Panc1 (cell line): ENCODE measurements around the gene ANAPC5. TPM values are rescaled to one million over a fixed set of nuclear protein-coding genes. Genes with fewer than 3 reads are reported as not detected.

Experiments used
- ATAC-seq: fragments of 200-7000 bp; cut with Tn5 transposase; 2 replicates; pipeline ENCODE4 v1.9.1; 2020; ENCODE audit warnings: mild to moderate bottlenecking, moderate library complexity
- BruUV-seq: library from RNA; stranded (reverse); fragments of 400-500 nt; replicated peaks from 2 replicates; lab custom pipeline; 2021; lab: Mats Ljungman, UMichigan
- CTCF ChIA-PET: fragments of 300-600 bp; sonication (Branson Sonifier 250); formaldehyde crosslinking; loops from one replicate; lab custom pipeline; 2022; ENCODE audit warnings: antibody characterized with exemption; lab: Charles Lee
- POLR2A ChIA-PET: fragments of 300-600 bp; sonication (Branson Sonifier 250); formaldehyde crosslinking; loops from one replicate; lab custom pipeline; 2022; ENCODE audit warnings: antibody characterized with exemption; lab: Charles Lee
- DNase-seq: peaks from one replicate; pipeline ENCODE4 v3.0.0-alpha.2; 2010; ENCODE audit warnings: low read depth, low spot score
- H3K27ac ChIP-seq: 2 replicates; pipeline ENCODE4 v1.5.1; 2011; ENCODE audit warnings: mild to moderate bottlenecking, low read length, inconsistent platforms
- H3K27me3 ChIP-seq: fragments of 200-500 bp; sonication (Bioruptor generic); 2 replicates; pipeline ENCODE4 v1.6.0; 2014; ENCODE audit warnings: low read length, inconsistent platforms; ENCODE audit not compliant: control insufficient read depth, insufficient read depth
- H3K36me3 ChIP-seq: fragments of 200-500 bp; sonication (Bioruptor generic); 2 replicates; pipeline ENCODE4 v1.5.1; 2014; ENCODE audit warnings: inconsistent platforms, mild to moderate bottlenecking, low read length, moderate library complexity; ENCODE audit not compliant: control insufficient read depth, insufficient read depth
- H3K4me1 ChIP-seq: 2 replicates; pipeline ENCODE4 v1.5.1; 2011; ENCODE audit warnings: inconsistent platforms, mild to moderate bottlenecking, low read length, moderate library complexity; ENCODE audit not compliant: control insufficient read depth, insufficient read depth
- H3K4me3 ChIP-seq, 2 experiments: 2 replicates each; pipeline ENCODE4 v1.5.1; 2011 to 2012; ENCODE audit warnings: low read depth in 2 of 2, low read length in 2 of 2, mild to moderate bottlenecking in 2 of 2, inconsistent platforms in 1 of 2, moderate library complexity in 1 of 2
- H3K9me3 ChIP-seq: fragments of 200-500 bp; sonication (Bioruptor generic); 2 replicates; pipeline ENCODE4 v1.5.1; 2014; ENCODE audit warnings: low read depth, mild to moderate bottlenecking, inconsistent platforms, low read length, moderate library complexity; ENCODE audit not compliant: control insufficient read depth, insufficient read depth
- CTCF ChIP-seq: fragments of 450-650 bp; IDR thresholded peaks from 2 replicates; pipeline ENCODE4 v1.5.1; 2017; ENCODE audit warnings: mild to moderate bottlenecking
- POLR2AphosphoS5 ChIP-seq: IDR thresholded peaks from 2 replicates; pipeline ENCODE4 v1.6.1; 2012; ENCODE audit warnings: mild to moderate bottlenecking, low read depth, low read length, moderate library complexity
- SIN3A ChIP-seq: IDR thresholded peaks from 2 replicates; pipeline ENCODE4 v1.6.1; 2012; ENCODE audit warnings: low read depth, mild to moderate bottlenecking, low read length, moderate library complexity, borderline replicate concordance; ENCODE audit not compliant: insufficient read depth
- TCF7L2 ChIP-seq: IDR thresholded peaks from 2 replicates; pipeline ENCODE4 v1.6.1; 2011; ENCODE audit warnings: mild to moderate bottlenecking, low read depth, low read length, inconsistent platforms
- in situ Hi-C: cut with HindIII; loops from 2 replicates; pipeline ENCODE4 v1.10.0; 2016; ENCODE audit warnings: low sequenced_read_pairs, low pct_unique_long_range_greater_than_20kb
- intact Hi-C: fragments of 100-400 bp; cut with micrococcal nuclease; formaldehyde crosslinking; loops from one replicate; pipeline ENCODE4 v1.10.0; 2022; ENCODE audit not compliant: unreplicated experiment
- total RNA-seq: library from RNA; stranded (reverse); gene quantifications from one replicate; pipeline ENCODE4 v1.2.1, GENCODE V29; 2021; ENCODE audit not compliant: unreplicated experiment
- TF ChIP-seq, protein P1 (sequence below), 2 experiments: IDR thresholded peaks; 2 replicates each; pipeline ENCODE4 v1.6.1; 2011 to 2012; ENCODE audit warnings: low read depth in 2 of 2, control low read depth in 1 of 2, low read length in 1 of 2, mild to moderate bottlenecking in 1 of 2, moderate library complexity in 1 of 2; ENCODE audit not compliant: insufficient read depth in 1 of 2

Gene ANAPC5
- total RNA-seq, 1 experiment from 2014 or later, result 101 TPM

GRCh38 chr12:121330195-121330594 is 22.0 kb downstream of the ANAPC5 start:
- no TSS peak for BruUV-seq
- Histone ChIP-seq H3K27ac (no peak overlapping the region), H3K36me3 (peaks cover 29% of the 10 kb centered on the region), H3K9me3 (no peaks in the 10 kb centered on the region), H3K4me1 (no peaks in the 10 kb centered on the region), H3K4me3 (no peak overlapping the region), H3K27me3 (no peaks in the 10 kb centered on the region)
- ATAC-seq (no peak), DNase-seq (no peak)
- in situ Hi-C loops (no loop called here), intact Hi-C loops (loop anchor here (5.0 kb wide), 1 partner anchor 112 kb away; no protein-coding TSS in a partner anchor)
- ChIA-PET CTCF (no interaction called here), POLR2A (no interaction called here)
- TF ChIP-seq SIN3A (no peak), CTCF (no peak), TCF7L2 (no peak), POLR2AphosphoS5 (no peak)
- TF ChIP-seq, protein P1, sequence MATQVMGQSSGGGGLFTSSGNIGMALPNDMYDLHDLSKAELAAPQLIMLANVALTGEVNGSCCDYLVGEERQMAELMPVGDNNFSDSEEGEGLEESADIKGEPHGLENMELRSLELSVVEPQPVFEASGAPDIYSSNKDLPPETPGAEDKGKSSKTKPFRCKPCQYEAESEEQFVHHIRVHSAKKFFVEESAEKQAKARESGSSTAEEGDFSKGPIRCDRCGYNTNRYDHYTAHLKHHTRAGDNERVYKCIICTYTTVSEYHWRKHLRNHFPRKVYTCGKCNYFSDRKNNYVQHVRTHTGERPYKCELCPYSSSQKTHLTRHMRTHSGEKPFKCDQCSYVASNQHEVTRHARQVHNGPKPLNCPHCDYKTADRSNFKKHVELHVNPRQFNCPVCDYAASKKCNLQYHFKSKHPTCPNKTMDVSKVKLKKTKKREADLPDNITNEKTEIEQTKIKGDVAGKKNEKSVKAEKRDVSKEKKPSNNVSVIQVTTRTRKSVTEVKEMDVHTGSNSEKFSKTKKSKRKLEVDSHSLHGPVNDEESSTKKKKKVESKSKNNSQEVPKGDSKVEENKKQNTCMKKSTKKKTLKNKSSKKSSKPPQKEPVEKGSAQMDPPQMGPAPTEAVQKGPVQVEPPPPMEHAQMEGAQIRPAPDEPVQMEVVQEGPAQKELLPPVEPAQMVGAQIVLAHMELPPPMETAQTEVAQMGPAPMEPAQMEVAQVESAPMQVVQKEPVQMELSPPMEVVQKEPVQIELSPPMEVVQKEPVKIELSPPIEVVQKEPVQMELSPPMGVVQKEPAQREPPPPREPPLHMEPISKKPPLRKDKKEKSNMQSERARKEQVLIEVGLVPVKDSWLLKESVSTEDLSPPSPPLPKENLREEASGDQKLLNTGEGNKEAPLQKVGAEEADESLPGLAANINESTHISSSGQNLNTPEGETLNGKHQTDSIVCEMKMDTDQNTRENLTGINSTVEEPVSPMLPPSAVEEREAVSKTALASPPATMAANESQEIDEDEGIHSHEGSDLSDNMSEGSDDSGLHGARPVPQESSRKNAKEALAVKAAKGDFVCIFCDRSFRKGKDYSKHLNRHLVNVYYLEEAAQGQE (IDR thresholded peaks at IDR 0.05; ENCODE audit: insufficient read depth in 1 of 2, low read depth in 2 of 2, low read length in 1 of 2), result no peak

DNA sequence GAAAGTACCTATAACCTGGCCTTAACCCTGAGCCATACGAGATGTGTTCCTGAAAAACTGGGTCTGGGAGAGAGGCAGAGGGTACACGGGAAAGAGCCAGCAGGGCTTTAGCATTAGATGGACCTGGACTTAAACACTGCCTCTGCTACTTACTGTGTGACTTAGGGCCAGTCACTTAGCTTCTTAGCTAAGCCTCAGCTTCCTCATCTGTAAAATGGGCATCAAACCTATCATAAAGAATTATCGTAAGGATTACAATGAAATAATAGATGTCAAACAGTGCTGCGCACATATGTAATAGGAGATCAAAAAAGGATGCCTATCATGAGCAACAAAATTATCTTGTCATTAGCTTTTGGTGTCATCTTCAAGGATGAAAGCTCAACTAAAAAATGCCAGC is 23.6 kb downstream of the ANAPC5 start:
- no peak for TF ChIP-seq CTCF
- TF ChIP-seq TCF7L2, result no peak
- TF ChIP-seq SIN3A, result no peak
- no peak for TF ChIP-seq POLR2AphosphoS5
- TF ChIP-seq, protein P1 (IDR thresholded peaks at IDR 0.05; ENCODE audit: insufficient read depth in 1 of 2, low read depth in 2 of 2, low read length in 1 of 2), result no peak
- Histone ChIP-seq H3K36me3 (peaks cover 29% of the 10 kb centered on the region), H3K27me3 (no peaks in the 10 kb centered on the region), H3K4me1 (no peaks in the 10 kb centered on the region), H3K27ac (no peak overlapping the region), H3K9me3 (no peaks in the 10 kb centered on the region), H3K4me3 (no peak overlapping the region)
- POLR2A ChIA-PET, result interaction anchor here (0.5 kb wide), 1 partner anchor 22 kb away, joined by 6 read pairs; no protein-coding TSS in a partner anchor
- DNase-seq (no peak), ATAC-seq (no peak)
- in situ Hi-C loops, result no loop called here
- BruUV-seq, result no TSS peak
- CTCF ChIA-PET, result no interaction called here
- intact Hi-C loops, result no loop called here
